Measurements from ENCODE around the gene GRID1. TPM values are rescaled to one million over a fixed set of nuclear protein-coding genes. Genes with fewer than 3 reads are reported as not detected.

Gene GRID1
- total RNA-seq, 1 experiment from 2014 or later = not detected

DNA sequence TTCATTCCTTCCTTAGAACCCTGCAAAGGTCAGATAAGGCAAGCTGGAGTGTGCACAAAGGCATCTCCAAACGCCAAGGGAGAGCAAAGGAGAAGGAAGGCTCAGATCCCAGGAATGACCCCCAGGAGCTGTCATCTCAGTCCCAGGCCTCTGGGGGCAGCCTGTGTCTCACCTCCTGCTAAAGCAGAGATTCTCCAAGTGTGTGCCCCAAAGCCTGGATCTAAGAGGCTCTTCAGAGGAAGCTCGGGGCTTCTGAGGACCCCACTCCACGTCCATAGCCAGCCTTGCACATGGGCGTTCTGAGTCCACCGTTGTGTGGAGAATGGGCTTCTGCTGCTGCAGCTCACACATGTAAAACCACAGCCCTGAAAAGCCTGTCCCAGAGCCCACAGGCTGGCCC lies 5.1 kb upstream of the GRID1 start:
- Mint-ChIP-seq H3K27me3 (ENCODE audit: unreplicated experiment) (peaks cover 58% of the 10 kb centered on the region), H3K4me1 (ENCODE audit: low read depth, unreplicated experiment) (no peaks in the 10 kb centered on the region), H3K27ac (ENCODE audit: unreplicated experiment) (no peak overlapping the region), H3K4me3 (ENCODE audit: low read depth, unreplicated experiment) (no peak overlapping the region), H3K36me3 (ENCODE audit: insufficient read depth, unreplicated experiment) (peaks cover 5% of the 10 kb centered on the region), H3K9me3 (ENCODE audit: low read depth, unreplicated experiment) (no peaks in the 10 kb centered on the region)
- TF ChIP-seq, protein P1, sequence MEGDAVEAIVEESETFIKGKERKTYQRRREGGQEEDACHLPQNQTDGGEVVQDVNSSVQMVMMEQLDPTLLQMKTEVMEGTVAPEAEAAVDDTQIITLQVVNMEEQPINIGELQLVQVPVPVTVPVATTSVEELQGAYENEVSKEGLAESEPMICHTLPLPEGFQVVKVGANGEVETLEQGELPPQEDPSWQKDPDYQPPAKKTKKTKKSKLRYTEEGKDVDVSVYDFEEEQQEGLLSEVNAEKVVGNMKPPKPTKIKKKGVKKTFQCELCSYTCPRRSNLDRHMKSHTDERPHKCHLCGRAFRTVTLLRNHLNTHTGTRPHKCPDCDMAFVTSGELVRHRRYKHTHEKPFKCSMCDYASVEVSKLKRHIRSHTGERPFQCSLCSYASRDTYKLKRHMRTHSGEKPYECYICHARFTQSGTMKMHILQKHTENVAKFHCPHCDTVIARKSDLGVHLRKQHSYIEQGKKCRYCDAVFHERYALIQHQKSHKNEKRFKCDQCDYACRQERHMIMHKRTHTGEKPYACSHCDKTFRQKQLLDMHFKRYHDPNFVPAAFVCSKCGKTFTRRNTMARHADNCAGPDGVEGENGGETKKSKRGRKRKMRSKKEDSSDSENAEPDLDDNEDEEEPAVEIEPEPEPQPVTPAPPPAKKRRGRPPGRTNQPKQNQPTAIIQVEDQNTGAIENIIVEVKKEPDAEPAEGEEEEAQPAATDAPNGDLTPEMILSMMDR (IDR thresholded peaks at IDR 0.05; ENCODE audit: unreplicated experiment) = no peak
- CTCF ChIA-PET = no interaction called here
- no TSS peak for BruUV-seq (replicated peaks)
- no peak for DNase-seq
- intact Hi-C loops (cut with micrococcal nuclease; ENCODE audit: unreplicated experiment) = no loop called here

- peaks cover 59% of the 10 kb centered on the region for H3K27me3 Mint-ChIP-seq (ENCODE audit: unreplicated experiment)
- no TSS peak for BruUV-seq (replicated peaks)
- peaks cover 5% of the 10 kb centered on the region for H3K36me3 Mint-ChIP-seq (ENCODE audit: insufficient read depth, unreplicated experiment)
- TF ChIP-seq, protein P1 (IDR thresholded peaks at IDR 0.05; ENCODE audit: unreplicated experiment) = no peak
- no peaks in the 10 kb centered on the region for H3K9me3 Mint-ChIP-seq (ENCODE audit: low read depth, unreplicated experiment)
- no peak overlapping the region for H3K4me3 Mint-ChIP-seq (ENCODE audit: low read depth, unreplicated experiment)
- no peaks in the 10 kb centered on the region for H3K4me1 Mint-ChIP-seq (ENCODE audit: low read depth, unreplicated experiment)
- no peak for DNase-seq
- no peak overlapping the region for H3K27ac Mint-ChIP-seq (ENCODE audit: unreplicated experiment)
- intact Hi-C loops (cut with micrococcal nuclease; ENCODE audit: unreplicated experiment) = no loop called here
- CTCF ChIA-PET = no interaction called here
Measured at GRCh38 chr10:86371116-86371515, 4.5 kb upstream of the GRID1 start.

- H3K27ac Mint-ChIP-seq (ENCODE audit: unreplicated experiment) = no peak overlapping the region
- H3K9me3 Mint-ChIP-seq (ENCODE audit: low read depth, unreplicated experiment) = no peaks in the 10 kb centered on the region
- intact Hi-C loops (cut with micrococcal nuclease; ENCODE audit: unreplicated experiment) = no loop called here
- CTCF ChIA-PET = interaction anchor here (0.9 kb wide), 1 partner anchor 21 kb away, joined by 3 read pairs; no protein-coding TSS in a partner anchor
- peaks cover 8% of the 10 kb centered on the region for H3K4me1 Mint-ChIP-seq (ENCODE audit: low read depth, unreplicated experiment)
- no TSS peak for BruUV-seq (replicated peaks)
- TF ChIP-seq, protein P1 (IDR thresholded peaks at IDR 0.05; ENCODE audit: unreplicated experiment) = no peak
- peaks cover 5% of the 10 kb centered on the region for H3K36me3 Mint-ChIP-seq (ENCODE audit: insufficient read depth, unreplicated experiment)
- no peak overlapping the region for H3K4me3 Mint-ChIP-seq (ENCODE audit: low read depth, unreplicated experiment)
- peaks cover 69% of the 10 kb centered on the region for H3K27me3 Mint-ChIP-seq (ENCODE audit: unreplicated experiment)
- DNase-seq = no peak
Measured at GRCh38 chr10:86370006-86370585, 3.5 kb upstream of the GRID1 start.

DNA sequence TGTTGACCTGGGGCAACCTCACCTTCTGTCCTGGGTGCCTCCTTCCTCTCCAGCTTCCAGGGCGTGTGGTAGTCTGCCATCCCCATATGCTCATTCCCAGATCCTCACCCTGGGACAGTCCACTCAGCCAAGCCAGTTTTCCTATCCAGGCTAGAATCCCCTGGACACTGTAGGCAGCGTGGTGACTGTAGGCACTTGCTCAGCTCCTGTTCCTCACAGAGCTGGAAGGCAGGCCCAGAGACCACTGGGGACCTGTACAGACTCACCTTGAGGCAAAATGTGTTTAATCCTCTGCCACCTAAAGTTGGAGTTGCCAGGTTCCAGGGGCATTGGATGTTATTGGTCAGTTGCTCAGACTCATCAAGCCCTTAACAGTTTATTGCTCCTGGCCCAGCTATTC lies 2.4 kb upstream of the GRID1 start:
- CTCF ChIA-PET = no interaction called here
- no peak overlapping the region for H3K27ac Mint-ChIP-seq (ENCODE audit: unreplicated experiment)
- H3K36me3 Mint-ChIP-seq (ENCODE audit: insufficient read depth, unreplicated experiment) = peaks cover 5% of the 10 kb centered on the region
- intact Hi-C loops (cut with micrococcal nuclease; ENCODE audit: unreplicated experiment) = loop anchor here (10.0 kb wide), 1 partner anchor 824 kb away; no protein-coding TSS in a partner anchor
- no TSS peak for BruUV-seq (replicated peaks)
- peaks cover 80% of the 10 kb centered on the region for H3K27me3 Mint-ChIP-seq (ENCODE audit: unreplicated experiment)
- no peak for DNase-seq
- TF ChIP-seq, protein P1 (IDR thresholded peaks at IDR 0.05; ENCODE audit: unreplicated experiment) = no peak
- peaks cover 8% of the 10 kb centered on the region for H3K4me1 Mint-ChIP-seq (ENCODE audit: low read depth, unreplicated experiment)
- no peaks in the 10 kb centered on the region for H3K9me3 Mint-ChIP-seq (ENCODE audit: low read depth, unreplicated experiment)
- H3K4me3 Mint-ChIP-seq (ENCODE audit: low read depth, unreplicated experiment) = no peak overlapping the region
